ENCODE data around the gene TBC1D30. TPM values are rescaled to one million over a fixed set of nuclear protein-coding genes. Genes with fewer than 3 reads are reported as not detected.

The TBC1D30 gene
- total RNA-seq, 6 experiments from 2014 or later = 1.1 to 2.7 (median 1.3) TPM

DNA sequence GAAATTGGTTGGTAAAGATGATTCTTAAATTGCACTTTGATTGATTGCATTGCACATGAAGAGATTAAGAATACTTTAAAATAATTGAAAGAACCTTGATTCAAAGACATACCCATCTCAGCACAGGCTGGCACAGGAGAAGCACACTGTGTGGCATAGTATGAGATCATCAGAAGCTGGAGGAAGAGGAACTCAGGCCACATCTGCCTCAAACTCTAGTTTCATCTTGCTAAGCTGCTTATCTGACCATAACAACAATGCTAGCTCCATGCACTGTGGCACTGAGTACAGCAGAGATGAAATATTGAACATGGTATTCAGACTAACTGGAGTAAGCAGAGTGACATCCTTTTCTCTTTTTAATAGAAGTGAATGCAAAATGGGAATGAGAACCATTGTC, 99.1 kb downstream of the TBC1D30 start:
- Histone ChIP-seq H3K36me3 (no peaks in the 10 kb centered on the region), H3K27ac (no peak overlapping the region), H3K27me3 (no peaks in the 10 kb centered on the region), H3K4me3 (no peak overlapping the region), H3K4me1 (no peaks in the 10 kb centered on the region), H3K9me3 (no peaks in the 10 kb centered on the region)
- ATAC-seq (no peak), DNase-seq (no peak)
- TF ChIP-seq, protein P1, sequence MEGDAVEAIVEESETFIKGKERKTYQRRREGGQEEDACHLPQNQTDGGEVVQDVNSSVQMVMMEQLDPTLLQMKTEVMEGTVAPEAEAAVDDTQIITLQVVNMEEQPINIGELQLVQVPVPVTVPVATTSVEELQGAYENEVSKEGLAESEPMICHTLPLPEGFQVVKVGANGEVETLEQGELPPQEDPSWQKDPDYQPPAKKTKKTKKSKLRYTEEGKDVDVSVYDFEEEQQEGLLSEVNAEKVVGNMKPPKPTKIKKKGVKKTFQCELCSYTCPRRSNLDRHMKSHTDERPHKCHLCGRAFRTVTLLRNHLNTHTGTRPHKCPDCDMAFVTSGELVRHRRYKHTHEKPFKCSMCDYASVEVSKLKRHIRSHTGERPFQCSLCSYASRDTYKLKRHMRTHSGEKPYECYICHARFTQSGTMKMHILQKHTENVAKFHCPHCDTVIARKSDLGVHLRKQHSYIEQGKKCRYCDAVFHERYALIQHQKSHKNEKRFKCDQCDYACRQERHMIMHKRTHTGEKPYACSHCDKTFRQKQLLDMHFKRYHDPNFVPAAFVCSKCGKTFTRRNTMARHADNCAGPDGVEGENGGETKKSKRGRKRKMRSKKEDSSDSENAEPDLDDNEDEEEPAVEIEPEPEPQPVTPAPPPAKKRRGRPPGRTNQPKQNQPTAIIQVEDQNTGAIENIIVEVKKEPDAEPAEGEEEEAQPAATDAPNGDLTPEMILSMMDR (IDR thresholded peaks at IDR 0.05) = no peak
- TF ChIP-seq POLR2A (IDR thresholded peaks at IDR 0.05) = no peak
- intact Hi-C loops (cut with DNase I) = no loop called here

Other genes starting within 250 kb of the TBC1D30 start
- gene RASSF3, start 214.2 kb upstream of the TBC1D30 start, total RNA-seq = 10 to 100 TPM in 3 of 6 experiments, 1 to 10 TPM in 3; 5.8 to 27.3 (median 10.6) TPM
- 10 to 100 TPM; 41.0 to 87.5 (median 63.7) TPM for gene GNS, start 65.2 kb upstream of the TBC1D30 start, total RNA-seq